Measurements from ENCODE around the gene POU2F3. TPM values are rescaled to one million over a fixed set of nuclear protein-coding genes. Genes with fewer than 3 reads are reported as not detected.
A peak's percentile ranks its signal among the peaks of the same experiment; 100 is the strongest.

The POU2F3 gene
- total RNA-seq, 1 donor from 2014 or later = not detected

DNA sequence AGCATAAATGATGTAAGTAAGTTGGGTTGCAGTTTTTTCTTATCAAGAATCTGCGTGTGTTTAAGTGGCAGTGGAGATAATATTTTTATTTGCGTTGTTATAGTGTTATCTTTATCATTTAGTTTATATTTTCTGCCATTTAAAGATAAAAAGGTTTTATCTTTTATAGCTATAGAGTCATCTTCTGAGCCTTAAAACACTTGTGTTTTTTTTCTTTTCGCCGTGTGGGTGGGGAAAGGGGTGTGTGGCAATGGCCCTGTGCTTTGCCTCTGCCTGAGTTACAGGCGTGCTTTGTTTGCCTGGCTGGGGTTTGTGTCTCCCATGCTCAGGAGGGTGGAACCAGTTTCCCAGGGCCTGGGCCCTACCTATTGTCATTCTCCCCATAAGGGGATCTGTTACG is 112.5 kb downstream of the POU2F3 start:
- Mint-ChIP-seq H3K4me1 (ENCODE audit: unreplicated experiment) (peaks cover 60% of the 10 kb centered on the region), H3K27ac (ENCODE audit: unreplicated experiment) (no peak overlapping the region), H3K9me3 (ENCODE audit: unreplicated experiment) (no peaks in the 10 kb centered on the region), H3K4me3 (ENCODE audit: unreplicated experiment) (no peak overlapping the region), H3K36me3 (ENCODE audit: unreplicated experiment) (no peaks in the 10 kb centered on the region), H3K27me3 (ENCODE audit: unreplicated experiment) (no peaks in the 10 kb centered on the region)
- DNase-seq (ENCODE audit: extremely low spot score, unreplicated experiment) = no peak
- TF ChIP-seq, protein P1, sequence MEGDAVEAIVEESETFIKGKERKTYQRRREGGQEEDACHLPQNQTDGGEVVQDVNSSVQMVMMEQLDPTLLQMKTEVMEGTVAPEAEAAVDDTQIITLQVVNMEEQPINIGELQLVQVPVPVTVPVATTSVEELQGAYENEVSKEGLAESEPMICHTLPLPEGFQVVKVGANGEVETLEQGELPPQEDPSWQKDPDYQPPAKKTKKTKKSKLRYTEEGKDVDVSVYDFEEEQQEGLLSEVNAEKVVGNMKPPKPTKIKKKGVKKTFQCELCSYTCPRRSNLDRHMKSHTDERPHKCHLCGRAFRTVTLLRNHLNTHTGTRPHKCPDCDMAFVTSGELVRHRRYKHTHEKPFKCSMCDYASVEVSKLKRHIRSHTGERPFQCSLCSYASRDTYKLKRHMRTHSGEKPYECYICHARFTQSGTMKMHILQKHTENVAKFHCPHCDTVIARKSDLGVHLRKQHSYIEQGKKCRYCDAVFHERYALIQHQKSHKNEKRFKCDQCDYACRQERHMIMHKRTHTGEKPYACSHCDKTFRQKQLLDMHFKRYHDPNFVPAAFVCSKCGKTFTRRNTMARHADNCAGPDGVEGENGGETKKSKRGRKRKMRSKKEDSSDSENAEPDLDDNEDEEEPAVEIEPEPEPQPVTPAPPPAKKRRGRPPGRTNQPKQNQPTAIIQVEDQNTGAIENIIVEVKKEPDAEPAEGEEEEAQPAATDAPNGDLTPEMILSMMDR (IDR thresholded peaks at IDR 0.05) = no peak

DNA sequence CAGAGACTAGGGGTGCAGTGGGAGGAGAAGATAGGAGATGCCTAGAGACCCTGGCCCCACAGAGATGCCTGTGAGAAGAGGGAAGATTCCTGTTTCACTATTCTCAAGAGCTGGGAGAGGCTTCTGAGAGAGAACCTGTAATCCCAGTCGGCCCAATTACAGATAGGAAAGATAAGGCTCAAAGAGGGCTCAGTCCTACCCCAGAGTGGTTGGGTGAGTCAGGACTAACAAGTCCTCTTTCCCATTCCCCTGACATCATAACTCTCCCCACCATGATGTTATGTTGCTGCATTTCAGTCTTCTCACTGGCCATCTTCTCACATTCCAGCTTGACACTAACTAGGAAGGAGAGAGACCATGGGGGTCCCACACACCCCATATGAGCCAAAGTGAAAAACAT is 114.1 kb downstream of the POU2F3 start:
- TF ChIP-seq, protein P1 (IDR thresholded peaks at IDR 0.05) = no peak
- Mint-ChIP-seq H3K9me3 (ENCODE audit: unreplicated experiment) (no peaks in the 10 kb centered on the region), H3K4me1 (ENCODE audit: unreplicated experiment) (peaks cover 56% of the 10 kb centered on the region), H3K36me3 (ENCODE audit: unreplicated experiment) (no peaks in the 10 kb centered on the region), H3K27me3 (ENCODE audit: unreplicated experiment) (no peaks in the 10 kb centered on the region), H3K27ac (ENCODE audit: unreplicated experiment) (peak overlapping the region; percentile 75), H3K4me3 (ENCODE audit: unreplicated experiment) (no peak overlapping the region)
- DNase-seq (ENCODE audit: extremely low spot score, unreplicated experiment) = no peak

DNA sequence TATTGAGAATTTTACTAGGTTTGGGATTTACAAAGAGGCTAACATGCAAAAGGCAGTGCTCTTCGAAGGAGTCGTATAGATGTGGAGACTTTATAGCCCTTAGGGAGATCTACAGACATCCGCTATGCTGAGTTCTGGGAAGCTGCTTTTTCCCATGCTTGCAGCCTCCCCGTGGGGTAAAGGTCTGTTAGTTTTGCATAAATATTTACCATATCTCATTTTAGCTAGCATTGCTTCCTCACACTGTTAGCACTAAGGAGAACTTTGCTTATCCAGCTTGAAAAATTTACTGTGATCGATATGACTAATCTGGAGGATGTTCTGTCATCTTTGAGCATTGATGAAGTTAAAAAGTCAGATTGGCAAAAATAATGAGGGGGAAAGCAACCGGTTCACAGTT is 114.8 kb downstream of the POU2F3 start:
- no peak for DNase-seq (ENCODE audit: extremely low spot score, unreplicated experiment)
- H3K4me3 Mint-ChIP-seq (ENCODE audit: unreplicated experiment) = peak overlapping the region; percentile 7
- H3K27me3 Mint-ChIP-seq (ENCODE audit: unreplicated experiment) = no peaks in the 10 kb centered on the region
- peak overlapping the region; percentile 75 for H3K27ac Mint-ChIP-seq (ENCODE audit: unreplicated experiment)
- H3K4me1 Mint-ChIP-seq (ENCODE audit: unreplicated experiment) = peaks cover 50% of the 10 kb centered on the region
- TF ChIP-seq, protein P1 (IDR thresholded peaks at IDR 0.05) = no peak
- H3K9me3 Mint-ChIP-seq (ENCODE audit: unreplicated experiment) = no peaks in the 10 kb centered on the region
- H3K36me3 Mint-ChIP-seq (ENCODE audit: unreplicated experiment) = no peaks in the 10 kb centered on the region

DNA sequence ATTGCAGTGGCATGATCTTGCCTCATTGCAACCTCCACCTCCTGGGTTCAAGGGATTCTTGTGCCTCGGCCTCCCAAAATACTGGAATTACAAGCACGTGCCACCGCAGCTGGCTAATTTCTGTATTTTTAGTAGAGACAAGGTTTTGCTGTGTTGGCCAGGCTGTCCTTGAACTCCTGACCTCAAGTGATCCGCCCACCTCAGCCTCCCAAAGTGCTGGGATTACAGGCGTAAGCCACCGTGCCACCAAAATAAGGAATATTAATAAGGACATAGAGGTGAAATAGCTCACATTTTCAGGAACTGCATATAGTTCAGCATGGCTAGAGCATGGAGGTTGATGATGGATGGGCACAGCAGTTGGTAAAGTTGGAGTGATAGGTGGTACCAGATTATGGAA is 117.7 kb downstream of the POU2F3 start:
- DNase-seq (ENCODE audit: extremely low spot score, unreplicated experiment) = no peak
- H3K4me1 Mint-ChIP-seq (ENCODE audit: unreplicated experiment) = peaks cover 50% of the 10 kb centered on the region
- H3K27ac Mint-ChIP-seq (ENCODE audit: unreplicated experiment) = no peak overlapping the region
- no peaks in the 10 kb centered on the region for H3K27me3 Mint-ChIP-seq (ENCODE audit: unreplicated experiment)
- TF ChIP-seq, protein P1 (IDR thresholded peaks at IDR 0.05) = no peak
- no peaks in the 10 kb centered on the region for H3K36me3 Mint-ChIP-seq (ENCODE audit: unreplicated experiment)
- no peak overlapping the region for H3K4me3 Mint-ChIP-seq (ENCODE audit: unreplicated experiment)
- H3K9me3 Mint-ChIP-seq (ENCODE audit: unreplicated experiment) = no peaks in the 10 kb centered on the region

DNA sequence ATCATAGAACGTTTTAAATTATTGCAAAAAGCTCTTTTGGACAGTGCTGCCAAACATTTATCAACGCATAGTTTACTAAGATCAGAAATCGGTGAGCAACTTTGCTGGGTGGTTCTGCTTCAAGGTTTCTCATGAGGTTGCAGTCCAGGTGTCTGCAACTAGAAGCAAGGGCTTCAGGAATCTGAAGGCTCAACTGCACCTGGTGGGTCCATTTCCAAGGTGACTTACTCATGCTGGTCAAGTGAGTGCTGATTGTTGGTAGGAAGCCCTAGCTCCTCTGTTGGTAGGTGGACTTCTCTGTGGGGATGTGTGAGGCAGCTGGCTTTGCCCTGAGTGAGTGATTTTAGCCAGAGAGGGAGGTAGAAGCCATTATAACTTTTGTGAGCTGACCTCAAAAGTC is 118.8 kb downstream of the POU2F3 start:
- Mint-ChIP-seq H3K27me3 (ENCODE audit: unreplicated experiment) (no peaks in the 10 kb centered on the region), H3K27ac (ENCODE audit: unreplicated experiment) (no peak overlapping the region), H3K9me3 (ENCODE audit: unreplicated experiment) (no peaks in the 10 kb centered on the region), H3K36me3 (ENCODE audit: unreplicated experiment) (no peaks in the 10 kb centered on the region), H3K4me1 (ENCODE audit: unreplicated experiment) (peaks cover 51% of the 10 kb centered on the region), H3K4me3 (ENCODE audit: unreplicated experiment) (no peak overlapping the region)
- TF ChIP-seq, protein P1 (IDR thresholded peaks at IDR 0.05) = no peak
- DNase-seq (ENCODE audit: extremely low spot score, unreplicated experiment) = no peak
